ENCODE results near the gene MAGED1. TPM values are rescaled to one million over a fixed set of nuclear protein-coding genes. Genes with fewer than 3 reads are reported as not detected.
A peak's percentile ranks its signal among the peaks of the same experiment; 100 is the strongest.

Gene MAGED1
- total and polyA plus RNA-seq, 2 of the 8 experiments (the other 6 are each of a cell fraction or from before 2014, with no cell fraction given): 91.0 to 91.1 TPM

GRCh38 chrX:51894697-51895336 lies 1.4 kb downstream of the MAGED1 start:
- Histone ChIP-seq H3K23ac (ENCODE audit: insufficient read length) (no peak overlapping the region), H2BK5ac (ENCODE audit: low read depth, low read length) (no peak overlapping the region), H2BK120ac (replicated peaks; ENCODE audit: low read depth, low read length) (no peak overlapping the region), H3K18ac (ENCODE audit: extremely low read depth, low read length) (no peak overlapping the region; the same call in 1 of the 2 replicates), H4K5ac (ENCODE audit: insufficient read length, low read depth, low read length) (no peak overlapping the region), H2BK15ac (ENCODE audit: low read length) (no peak overlapping the region), H2BK12ac (ENCODE audit: low read depth, low read length) (no peak overlapping the region), H3K36me3 (ENCODE audit: control insufficient read depth in 2 of 4, insufficient read depth in 4 of 4, low read length in 3 of 4) (peaks cover 3 to 33% (median 17%) of the 10 kb centered on the region in 4 experiments; a peak in 7 of 8 replicates), H2AK5ac (ENCODE audit: low read depth, low read length) (no peak overlapping the region), H3K27ac (ENCODE audit: low read depth, low read length) (no peak overlapping the region), H4K20me1 (replicated peaks in 1 of 2; ENCODE audit: control insufficient read depth in 1 of 2, insufficient read depth in 2 of 2, low read length in 2 of 2) (no peaks in the 10 kb centered on the region), H2BK20ac (ENCODE audit: low read length) (no peak overlapping the region), H3K4me3 (ENCODE audit: extremely low read depth in 1 of 4, insufficient read depth in 2 of 4, low read depth in 3 of 4, low read length in 4 of 4) (peak overlapping the region; percentile 67 to 93 (median 78)), H4K91ac (replicated peaks; ENCODE audit: insufficient read length, low read length) (no peak overlapping the region), H3K79me2 (ENCODE audit: control insufficient read depth in 1 of 2, insufficient read depth in 2 of 2, low read length in 2 of 2) (no peaks in the 10 kb centered on the region), H3K14ac (ENCODE audit: insufficient read length) (no peak overlapping the region), H3K79me1 (ENCODE audit: low read depth, low read length) (no peaks in the 10 kb centered on the region), H3K9ac (replicated peaks in 1 of 4; ENCODE audit: extremely low read depth in 1 of 4, low read depth in 3 of 4, low read length in 3 of 4) (peak overlapping the region in 3 of 4 experiments; percentile 5 to 47 (median 37); a peak in 4 of 7 replicates), H4K8ac (ENCODE audit: extremely low read depth, insufficient read depth, low read length) (no peak overlapping the region; the same call in 1 of the 2 replicates), H2AFZ (ENCODE audit: low read length) (no peak overlapping the region), H3K9me3 (ENCODE audit: insufficient read depth in 2 of 2, low read depth in 1 of 2, low read length in 1 of 2) (no peaks in the 10 kb centered on the region), H3K4me2 (ENCODE audit: insufficient read depth in 1 of 2, low read depth in 2 of 2, low read length in 2 of 2) (peak overlapping the region; percentile 71 to 76), H3K27me3 (replicated peaks in 1 of 4; ENCODE audit: control insufficient read depth in 3 of 4, extremely low read depth in 1 of 4, insufficient read depth in 3 of 4, low read length in 3 of 4) (no peaks in the 10 kb centered on the region), H3K4ac (replicated peaks; ENCODE audit: insufficient read length, low read depth, low read length) (no peak overlapping the region), H3K56ac (replicated peaks; ENCODE audit: insufficient read length, low read depth, low read length) (no peak overlapping the region), H3K4me1 (replicated peaks in 1 of 4; ENCODE audit: control insufficient read depth in 3 of 4, insufficient read depth in 4 of 4, low read length in 3 of 4) (peaks cover 0 to 13% (median 4%) of the 10 kb centered on the region in 4 experiments; a peak in 4 of 7 replicates), H3K23me2 (ENCODE audit: low read depth, low read length) (peaks cover 5% of the 10 kb centered on the region; the same call in 1 of the 2 replicates)
- DNase-seq (ENCODE audit: low read depth in 1 of 2, low spot score in 2 of 2): peak in 1 of 2 experiments; percentile 44
- 26% methylated on average over 5 of the region's 25 CpGs; no CpG with 5 or more reads in 1 of the 2 experiments for WGBS, 2 experiments (ENCODE audit: extremely low coverage in 1 of 2, insufficient coverage in 1 of 2, insufficient read length in 1 of 2, insufficient replicate concordance in 2 of 2, low coverage in 1 of 2, low lambda C conversion rate in 2 of 2, missing lambda C conversion rate in 1 of 2)
- ChIA-PET POLR2A (ENCODE audit: partially characterized antibody) (interaction anchor here (0.9 to 3.7 kb wide), 4 partner anchors 9 to 746 kb away, joined by 3 to 13 read pairs (median 3); no protein-coding TSS in a partner anchor), CTCF (ENCODE audit: partially characterized antibody) (interaction anchor here (0.7 kb wide), 1 partner anchor 282 kb away, joined by 3 read pairs; no protein-coding TSS in a partner anchor)
- no peak for FAIRE-seq
- TF ChIP-seq POLR2AphosphoS5 (IDR thresholded peaks at IDR 0.05; ENCODE audit: low read depth, low read length): peak; percentile 29; the same call in 1 of the 2 replicates
- no peak for TF ChIP-seq HDAC2 (IDR thresholded peaks at IDR 0.05; ENCODE audit: borderline replicate concordance in 1 of 2, low read depth in 2 of 2, low read length in 2 of 2)
- no peak for TF ChIP-seq CBX8 (IDR thresholded peaks at IDR 0.05; ENCODE audit: borderline replicate concordance, low read depth, low read length)
- TF ChIP-seq RAD21 (IDR thresholded peaks at IDR 0.05 in 1 of 2, conservative IDR thresholded peaks at IDR 0.05 in 1 of 2; ENCODE audit: low read depth in 2 of 2, low read length in 2 of 2): peak in 1 of 2 experiments; percentile 2; a peak in 1 of 4 replicates
- no peak for TF ChIP-seq MAX (IDR thresholded peaks at IDR 0.05)
- peak in 1 of 3 experiments; percentile 10; a peak in 1 of 4 replicates for TF ChIP-seq CTCF (IDR thresholded peaks at IDR 0.05; ENCODE audit: control extremely low read depth in 1 of 3, insufficient read depth in 1 of 3, low read depth in 1 of 3, low read length in 3 of 3)
- peak in 1 of 2 experiments; percentile 53; a peak in 1 of 4 replicates for TF ChIP-seq SIN3A (conservative IDR thresholded peaks at IDR 0.05 in 1 of 2, IDR thresholded peaks at IDR 0.05 in 1 of 2; ENCODE audit: low read depth in 1 of 2, low read length in 2 of 2)

All from H1 (cell line).